Uterus (tissue), 4 donors: Measurements from ENCODE around the gene MRPS5. TPM values are rescaled to one million over a fixed set of nuclear protein-coding genes. Genes with fewer than 3 reads are reported as not detected.

Experiments
- DNase-seq, 2 donors: peaks; one replicate each; pipeline ENCODE4 v3.0.0-alpha.2; 2019 to 2020
- H3K27ac ChIP-seq, 2 donors: fragments of 200-600 bp; sonication (generic); 1 replicate in 1 of 2; 2 replicates in 1 of 2; pipeline ENCODE4 v1.5.1; 2016 to 2018
- H3K27me3 ChIP-seq, 2 donors: fragments of 200-600 bp; sonication (generic); one replicate each; pipeline ENCODE4 v1.5.1; 2018 to 2019; ENCODE audit warnings: control low read depth in 1 of 2
- H3K36me3 ChIP-seq, 2 donors: fragments of 200-600 bp; sonication (generic); one replicate each; pipeline ENCODE4 v1.5.1; 2019; ENCODE audit warnings: control low read depth in 1 of 2
- H3K4me1 ChIP-seq, 2 donors: fragments of 200-600 bp; sonication (generic); one replicate each; pipeline ENCODE4 v1.5.1; 2018 to 2019; ENCODE audit warnings: control low read depth in 1 of 2
- H3K4me3 ChIP-seq, 2 donors: fragments of 200-600 bp; sonication (generic); 1 replicate in 1 of 2; 2 replicates in 1 of 2; pipeline ENCODE4 v1.5.1; 2018 to 2019; ENCODE audit warnings: mild to moderate bottlenecking in 1 of 2
- H3K9me3 ChIP-seq, 2 donors: fragments of 200-600 bp; sonication (generic); one replicate each; pipeline ENCODE4 v1.5.1; 2019; ENCODE audit warnings: control low read depth in 1 of 2
- POLR2A ChIP-seq, 2 donors: fragments of 450-650 bp; IDR thresholded peaks; one replicate each; pipeline ENCODE4 v1.6.1; 2016; ENCODE audit warnings: antibody characterized with exemption in 2 of 2, mild to moderate bottlenecking in 1 of 2, moderate library complexity in 1 of 2
- intact Hi-C: fragments of 100-400 bp; cut with DNase I; formaldehyde crosslinking; loops from one replicate; pipeline ENCODE4 v1.15.1; 2023; ENCODE audit warnings: low total_unique reads
- total RNA-seq, 4 donors: library from RNA; depleted of rRNA in 3 of 4; stranded (reverse); fragments of >200 nt in 3 of 4; gene quantifications; one replicate each; pipeline versions ENCODE4 v1.1.0 to v1.2.4, GENCODE V29; 2014 to 2023
- TF ChIP-seq, protein P1 (sequence below), 4 experiments: fragments of 200-600 bp in 2 of 4; fragments of 450-650 bp in 2 of 4; sonication (generic) in 2 of 4; IDR thresholded peaks; one replicate each; pipeline ENCODE4 v1.5.1; 2016 to 2019; ENCODE audit warnings: antibody characterized with exemption in 4 of 4, mild to moderate bottlenecking in 2 of 4, moderate library complexity in 1 of 4
- donor health status: DM: yes; HTN: yes; CAD: no.

The MRPS5 gene
- total RNA-seq, 4 donors from 2014 or later, result 7.2 to 50.3 (median 28.6) TPM

DNA sequence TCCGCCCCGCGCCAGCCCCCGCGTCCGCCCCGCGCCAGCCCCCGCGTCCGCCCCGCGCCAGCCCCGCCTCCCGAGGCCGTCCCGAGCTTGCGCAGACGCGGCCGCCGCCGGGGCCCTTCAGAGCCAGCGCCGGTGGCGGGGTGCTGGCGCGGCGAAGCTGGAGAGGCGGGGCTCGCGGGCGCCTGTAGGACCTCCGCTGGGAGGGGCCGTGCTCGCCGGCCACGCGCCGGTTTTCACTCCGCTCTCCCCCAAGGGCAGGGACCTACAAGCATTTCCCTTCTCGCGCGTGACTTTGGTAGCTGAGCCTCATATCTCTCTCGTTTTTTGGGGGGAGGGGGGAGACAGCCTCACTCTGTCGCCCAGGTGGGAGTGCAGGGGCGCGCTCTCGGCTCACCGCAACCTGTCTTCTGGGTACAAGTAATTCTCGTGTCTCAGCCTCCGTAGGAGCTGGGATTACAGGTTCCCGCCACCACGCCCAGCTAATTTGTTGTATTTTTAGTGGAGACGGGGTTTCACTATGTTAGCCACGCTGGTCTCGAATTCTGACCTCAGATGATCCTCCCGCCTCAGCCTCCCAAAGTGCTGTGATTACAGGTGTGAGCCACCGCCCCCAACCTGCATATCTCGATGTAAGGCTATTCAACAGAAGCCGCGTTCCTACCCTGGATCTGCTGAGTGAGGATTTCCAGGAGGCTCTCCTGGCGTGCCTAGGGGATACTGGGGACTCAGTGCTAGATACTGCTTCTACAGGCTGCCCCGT, 38.3 kb upstream of the MRPS5 start, which contains the start of gene ZNF514:
Gene ZNF514 (minus strand): TSS at position 159 of the 760 bp plus-strand sequence. CDS start 6,595 bp downstream, outside the sequence.
- Histone ChIP-seq H3K9me3 (no peaks in the 10 kb centered on the region), H3K4me1 (peaks cover 0 to 3% of the 10 kb centered on the region in 2 donors), H3K4me3 (peak within 1 kb of the TSS; percentile 77 to 85), H3K27me3 (no peaks in the 10 kb centered on the region), H3K36me3 (no peaks in the 10 kb centered on the region), H3K27ac (peak within 1 kb of the TSS; percentile 88 to 92)
- TF ChIP-seq, protein P1, sequence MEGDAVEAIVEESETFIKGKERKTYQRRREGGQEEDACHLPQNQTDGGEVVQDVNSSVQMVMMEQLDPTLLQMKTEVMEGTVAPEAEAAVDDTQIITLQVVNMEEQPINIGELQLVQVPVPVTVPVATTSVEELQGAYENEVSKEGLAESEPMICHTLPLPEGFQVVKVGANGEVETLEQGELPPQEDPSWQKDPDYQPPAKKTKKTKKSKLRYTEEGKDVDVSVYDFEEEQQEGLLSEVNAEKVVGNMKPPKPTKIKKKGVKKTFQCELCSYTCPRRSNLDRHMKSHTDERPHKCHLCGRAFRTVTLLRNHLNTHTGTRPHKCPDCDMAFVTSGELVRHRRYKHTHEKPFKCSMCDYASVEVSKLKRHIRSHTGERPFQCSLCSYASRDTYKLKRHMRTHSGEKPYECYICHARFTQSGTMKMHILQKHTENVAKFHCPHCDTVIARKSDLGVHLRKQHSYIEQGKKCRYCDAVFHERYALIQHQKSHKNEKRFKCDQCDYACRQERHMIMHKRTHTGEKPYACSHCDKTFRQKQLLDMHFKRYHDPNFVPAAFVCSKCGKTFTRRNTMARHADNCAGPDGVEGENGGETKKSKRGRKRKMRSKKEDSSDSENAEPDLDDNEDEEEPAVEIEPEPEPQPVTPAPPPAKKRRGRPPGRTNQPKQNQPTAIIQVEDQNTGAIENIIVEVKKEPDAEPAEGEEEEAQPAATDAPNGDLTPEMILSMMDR (IDR thresholded peaks at IDR 0.05), result no peak
- TF ChIP-seq POLR2A (IDR thresholded peaks at IDR 0.05), result peak in 1 of 2 donors; percentile 10
- intact Hi-C loops, result no loop called here
- peak; percentile 75 to 81 for DNase-seq

DNA sequence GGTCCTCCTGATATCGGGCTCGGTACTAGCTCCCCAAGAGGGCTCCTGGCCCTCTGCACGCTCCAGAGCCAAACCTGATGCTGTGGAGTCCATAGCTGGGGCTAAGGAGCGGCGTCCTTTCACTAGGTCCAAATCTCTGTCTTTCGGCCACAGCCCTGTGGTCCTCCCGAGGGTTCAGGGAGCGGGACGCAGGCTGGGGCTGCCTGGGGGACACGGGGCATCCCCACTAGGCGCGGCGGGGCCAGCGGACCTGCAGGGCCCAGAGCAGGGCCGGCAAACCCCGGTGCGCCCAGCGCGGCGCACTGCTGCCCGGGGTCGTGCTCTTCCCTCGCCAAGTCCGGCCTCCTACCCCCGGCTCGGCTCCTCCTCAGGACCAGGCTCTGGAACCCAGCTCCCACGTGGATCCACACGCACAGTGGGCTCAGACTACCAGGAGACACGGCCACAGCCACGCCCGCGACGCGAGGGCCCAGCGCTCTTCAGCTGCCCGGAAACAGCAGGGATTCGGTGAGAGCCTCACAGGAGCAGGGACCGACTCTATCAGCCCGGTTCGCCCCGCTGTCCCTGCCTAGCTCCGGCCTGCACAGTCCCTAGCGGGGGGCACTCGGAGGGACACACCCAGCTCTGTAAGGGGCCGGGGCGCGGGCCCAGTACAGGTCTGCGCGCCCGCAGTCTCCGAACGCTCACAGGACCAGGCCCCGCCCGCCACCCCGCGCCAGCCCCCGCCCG, 37.4 kb upstream of the MRPS5 start:
- Histone ChIP-seq H3K36me3 (no peaks in the 10 kb centered on the region), H3K9me3 (no peaks in the 10 kb centered on the region), H3K27me3 (no peaks in the 10 kb centered on the region), H3K4me3 (peak overlapping the region; percentile 77 to 85), H3K4me1 (peaks cover 0 to 3% of the 10 kb centered on the region in 2 donors), H3K27ac (peak overlapping the region; percentile 88 to 91)
- peak; percentile 42 to 57 for DNase-seq
- TF ChIP-seq POLR2A (IDR thresholded peaks at IDR 0.05), result no peak
- TF ChIP-seq, protein P1 (IDR thresholded peaks at IDR 0.05), result no peak
- intact Hi-C loops, result no loop called here

DNA sequence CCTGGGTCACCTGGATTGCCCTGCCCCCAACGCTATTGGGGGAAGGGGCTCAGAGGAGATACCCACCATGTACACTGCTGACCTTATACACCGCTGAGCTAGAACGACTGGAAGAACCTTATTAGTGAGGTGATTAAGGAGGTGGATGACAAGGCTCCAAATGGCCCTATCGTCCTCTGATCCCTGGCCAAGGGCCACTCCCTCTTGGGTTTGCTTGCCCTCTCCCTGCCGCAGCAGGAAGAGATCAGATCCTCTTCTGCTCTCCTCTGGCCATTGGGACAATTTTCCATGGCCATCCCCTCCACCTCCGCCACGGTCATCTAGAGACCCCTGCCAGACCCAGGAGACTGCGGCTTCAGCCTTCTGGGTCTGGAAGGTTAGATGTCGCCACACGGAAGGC, 36.8 kb upstream of the MRPS5 start:
- Histone ChIP-seq H3K9me3 (no peaks in the 10 kb centered on the region), H3K27me3 (no peaks in the 10 kb centered on the region), H3K4me3 (peak overlapping the region; percentile 77 to 85), H3K36me3 (no peaks in the 10 kb centered on the region), H3K27ac (peak overlapping the region; percentile 88 to 91), H3K4me1 (peaks cover 0 to 3% of the 10 kb centered on the region in 2 donors)
- intact Hi-C loops, result no loop called here
- DNase-seq, result no peak
- TF ChIP-seq, protein P1 (IDR thresholded peaks at IDR 0.05), result no peak
- TF ChIP-seq POLR2A (IDR thresholded peaks at IDR 0.05), result no peak

DNA sequence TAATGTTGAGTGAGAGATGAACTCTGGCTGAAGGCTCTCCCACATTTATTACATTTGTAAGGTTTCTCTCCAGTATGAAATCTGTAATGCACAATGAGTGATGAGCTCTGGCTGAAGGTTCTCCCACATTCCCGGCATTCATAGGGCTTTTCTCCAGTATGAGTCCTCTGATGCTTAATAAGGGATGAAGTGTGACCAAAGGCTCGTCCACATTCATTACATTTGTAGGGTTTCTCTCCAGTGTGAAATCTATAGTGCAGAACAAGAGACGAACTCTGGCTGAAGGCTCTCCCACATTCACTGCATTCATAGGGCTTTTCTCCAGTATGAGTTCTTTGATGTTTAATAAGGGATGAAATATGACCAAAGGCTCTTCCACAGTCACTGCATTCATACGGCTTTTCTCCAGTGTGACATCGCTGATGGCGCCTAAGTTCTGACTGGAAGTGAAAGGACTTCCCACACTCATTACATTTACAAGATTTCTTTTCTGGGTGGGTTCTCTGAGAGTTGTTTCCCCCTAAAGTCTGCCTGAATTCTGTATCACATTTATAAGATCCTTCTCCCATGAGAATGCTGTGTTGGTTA, 27.9 kb upstream of the MRPS5 start:
- H3K9me3 ChIP-seq, result peaks cover 0 to 23% of the 10 kb centered on the region in 2 donors
- TF ChIP-seq, protein P1 (IDR thresholded peaks at IDR 0.05), result no peak
- no peak for TF ChIP-seq POLR2A (IDR thresholded peaks at IDR 0.05)
- no peaks in the 10 kb centered on the region for H3K27me3 ChIP-seq
- no peak overlapping the region for H3K27ac ChIP-seq
- H3K4me1 ChIP-seq, result no peaks in the 10 kb centered on the region
- no peak overlapping the region for H3K4me3 ChIP-seq
- DNase-seq, result no peak
- intact Hi-C loops, result no loop called here
- H3K36me3 ChIP-seq, result no peaks in the 10 kb centered on the region
